NCI-H2081 treated with DMSO at 0.1 percent for 48 hours (cell line): ENCODE data around the gene ZNF621.
"Not testable (repeated sequence)": the region's sequence is repeated elsewhere in the genome, so short reads cannot be mapped to it uniquely, and the experiment has no call there.

Experiments used
- DNase-seq: peaks from one replicate; lab custom pipeline; 2025; lab: John Stamatoyannopoulos, UW

Gene ZNF621

GRCh38 chr3:40546816-40547215 is 22.1 kb downstream of the ZNF621 start:
- no peak for DNase-seq

GRCh38 chr3:40550167-40550566 is 25.4 kb downstream of the ZNF621 start:
- DNase-seq, result no peak

- no peak for DNase-seq
Measured at GRCh38 chr3:40557575-40558161, 32.9 kb downstream of the ZNF621 start.

GRCh38 chr3:40562482-40562881 is 37.7 kb downstream of the ZNF621 start:
- DNase-seq, result not testable (repeated sequence)

- not testable (repeated sequence) for DNase-seq
Measured at GRCh38 chr3:40565629-40566028, 40.9 kb downstream of the ZNF621 start.

GRCh38 chr3:40566694-40567093 is 41.9 kb downstream of the ZNF621 start:
- DNase-seq, result no peak

GRCh38 chr3:40572588-40572987 is 47.8 kb downstream of the ZNF621 start:
- no peak for DNase-seq

- DNase-seq, result no peak
Measured at GRCh38 chr3:40574050-40574449, 49.3 kb downstream of the ZNF621 start.

GRCh38 chr3:40574661-40575060 is 49.9 kb downstream of the ZNF621 start:
- DNase-seq, result no peak

- DNase-seq, result no peak
Measured at GRCh38 chr3:40576396-40576795, 51.6 kb downstream of the ZNF621 start.

GRCh38 chr3:40580494-40581091 is 55.8 kb downstream of the ZNF621 start:
- no peak for DNase-seq

GRCh38 chr3:40581166-40581565 is 56.4 kb downstream of the ZNF621 start:
- DNase-seq, result no peak

- no peak for DNase-seq
Measured at GRCh38 chr3:40582401-40583027, 57.8 kb downstream of the ZNF621 start.

GRCh38 chr3:40583691-40584090 is 58.9 kb downstream of the ZNF621 start:
- no peak for DNase-seq

GRCh38 chr3:40584625-40585189 is 59.9 kb downstream of the ZNF621 start:
- DNase-seq, result no peak

- DNase-seq, result no peak
Measured at GRCh38 chr3:40585381-40586016, 60.7 kb downstream of the ZNF621 start.

GRCh38 chr3:40586901-40587300 is 62.1 kb downstream of the ZNF621 start:
- DNase-seq, result no peak

- DNase-seq, result no peak
Measured at GRCh38 chr3:40588406-40588805, 63.6 kb downstream of the ZNF621 start.
